K562 (cell line): Measurements from ENCODE around the gene AGAP1. TPM values are rescaled to one million over a fixed set of nuclear protein-coding genes. Genes with fewer than 3 reads are reported as not detected.

Source experiments
- ATAC-seq: fragments of 200-7000 bp; cut with Tn5 transposase; 3 replicates; pipeline ENCODE4 v1.9.1; 2020; ENCODE audit warnings: moderate library complexity
- BruUV-seq: library from RNA; stranded (reverse); fragments of 400-500 nt; replicated peaks from 2 replicates; lab custom pipeline; 2021; lab: Mats Ljungman, UMichigan
- CTCF ChIA-PET: fragments of 300-600 bp; formaldehyde crosslinking; extraction: SDS; loops from one replicate; lab custom pipeline; 2021; ENCODE audit warnings: low intra/inter-chr PET ratio; lab: Yijun Ruan, JAX
- POLR2A ChIA-PET: fragments of 300-600, 350-650 bp; sonication (Branson Sonifier 250); formaldehyde crosslinking; extraction: SDS; loops from one replicate; lab custom pipeline; 2021; ENCODE audit warnings: antibody characterized with exemption, inconsistent platforms; lab: Yijun Ruan, JAX
- DNase-seq, 4 experiments: peaks; one replicate each; pipeline versions ENCODE4 v3.0.0 to v3.0.0-alpha.2; 2011 to 2018; ENCODE audit warnings: low spot score in 3 of 4, mixed read lengths in 3 of 4; ENCODE audit errors: extremely low read depth in 1 of 4
- FAIRE-seq: peaks from 2 replicates; lab custom pipeline; 2011; peaks lifted over from hg19 to GRCh38; lab: Jason Lieb, UNC
- H2AFZ ChIP-seq: 2 replicates; pipeline ENCODE4 v1.6.0; 2011; ENCODE audit warnings: low read depth, low read length, control low read depth, inconsistent platforms
- H3K27ac ChIP-seq: fragments of 200-600 bp; 3 replicates; pipeline ENCODE4 v1.8.0; 2011; ENCODE audit warnings: low read depth, mild to moderate bottlenecking, control low read depth, inconsistent platforms, low read length, moderate library complexity, mixed read lengths; ENCODE audit errors: extremely low read depth
- H3K27me3 ChIP-seq, 2 experiments: fragments of 300-600 bp in 1 of 2; 2 replicates in 1 of 2; 3 replicates in 1 of 2; pipeline versions ENCODE4 v1.6.0 to v1.8.0; 2011; ENCODE audit warnings: inconsistent platforms in 2 of 2, low read length in 2 of 2, mild to moderate bottlenecking in 1 of 2, mixed read lengths in 1 of 2, moderate library complexity in 1 of 2; ENCODE audit not compliant: control insufficient read depth in 2 of 2, insufficient read depth in 2 of 2
- H3K36me3 ChIP-seq: fragments of 300-600 bp; 3 replicates; pipeline ENCODE4 v1.8.0; 2011; ENCODE audit warnings: mild to moderate bottlenecking, low read length, inconsistent platforms; ENCODE audit not compliant: control insufficient read depth, insufficient read depth
- H3K4me1 ChIP-seq, 2 experiments: fragments of 200-600 bp in 1 of 2; replicated peaks in 1 of 2; 2 replicates in 1 of 2; 3 replicates in 1 of 2; pipeline versions ENCODE4 v1.5.1 to v1.8.0; 2011; ENCODE audit warnings: inconsistent platforms in 2 of 2, low read length in 2 of 2, mild to moderate bottlenecking in 1 of 2, mixed read lengths in 1 of 2, moderate library complexity in 1 of 2; ENCODE audit not compliant: control insufficient read depth in 2 of 2, insufficient read depth in 2 of 2
- H3K4me2 ChIP-seq: 2 replicates; pipeline ENCODE4 v1.6.1; 2011; ENCODE audit warnings: low read length, control low read depth, inconsistent platforms, mixed read lengths; ENCODE audit not compliant: insufficient read depth
- H3K4me3 ChIP-seq: fragments of 200-600 bp; sonication (generic), shearing (Covaris generic); 2 replicates; pipeline ENCODE4 v1.5.1; 2016; ENCODE audit warnings: control low read depth, inconsistent platforms
- H3K79me2 ChIP-seq: fragments of 200-600 bp; 3 replicates; pipeline ENCODE4 v1.8.0; 2011; ENCODE audit warnings: low read length, inconsistent platforms; ENCODE audit not compliant: control insufficient read depth, insufficient read depth
- H3K9ac ChIP-seq, 2 experiments: 2 replicates each; pipeline versions ENCODE4 v1.6.0 to v1.6.1; 2011; ENCODE audit warnings: low read depth in 2 of 2, low read length in 2 of 2, control low read depth in 1 of 2, inconsistent platforms in 1 of 2, mild to moderate bottlenecking in 1 of 2, mixed read lengths in 1 of 2; ENCODE audit not compliant: insufficient read depth in 1 of 2
- H3K9me1 ChIP-seq: one replicate; pipeline ENCODE4 v1.6.0; 2011; ENCODE audit warnings: inconsistent platforms, mild to moderate bottlenecking, low read length, moderate library complexity; ENCODE audit not compliant: control insufficient read depth, insufficient read depth
- H3K9me3 ChIP-seq: replicated peaks from 2 replicates; pipeline ENCODE4 v1.5.1; 2011; ENCODE audit warnings: low read depth, low read length, inconsistent platforms; ENCODE audit not compliant: control insufficient read depth, insufficient read depth
- H4K20me1 ChIP-seq: replicated peaks from 2 replicates; pipeline ENCODE4 v1.6.1; 2011; ENCODE audit warnings: low read length, inconsistent platforms, mixed read lengths; ENCODE audit not compliant: control insufficient read depth, insufficient read depth
- KLF10 ChIP-seq: fragments of 250-450 bp; sonication (Bioruptor Pico); IDR thresholded peaks from 2 replicates; pipeline ENCODE4 v1.6.1; 2021; ENCODE audit warnings: matching md5 sums
- MITF ChIP-seq: IDR thresholded peaks from 2 replicates; pipeline ENCODE4 v1.6.1; 2014; ENCODE audit warnings: antibody characterized with exemption
- RB1 ChIP-seq: fragments of 450-650 bp; IDR thresholded peaks from 2 replicates; pipeline ENCODE4 v1.6.1; 2017; ENCODE audit warnings: low read depth, mild to moderate bottlenecking
- ZBTB11 ChIP-seq, 3 experiments: fragments of 200-800 bp in 1 of 3; fragments of 250-450 bp in 1 of 3; fragments of 450-650 bp in 1 of 3; sonication (Bioruptor Pico) in 1 of 3; sonication (Bioruptor generic) in 1 of 3; formaldehyde crosslinking in 1 of 3; IDR thresholded peaks; 2 replicates each; pipeline versions ENCODE4 v1.6.1 to v1.8.0; 2016 to 2022; ENCODE audit warnings: mild to moderate bottlenecking in 2 of 3, missing genetic modification characterization in 2 of 3, missing compliant biosample characterization in 1 of 3, moderate library complexity in 1 of 3
- WGBS: fragments of 100-300 bp; shearing (Covaris generic); methylation state at CpG from one replicate; pipeline ENCODE4 v1.1.6; 2016; ENCODE audit warnings: low coverage, mixed read lengths; ENCODE audit not compliant: insufficient coverage; ENCODE audit errors: missing lambda C conversion rate; 5-methylcytosine and 5-hydroxymethylcytosine counted together
- in situ Hi-C: fragments of 300-500 bp; cut with MboI; formaldehyde crosslinking; loops from 4 replicates; pipeline ENCODE4 v1.15.0; 2018; ENCODE audit warnings: inconsistent platforms, mixed read lengths
- intact Hi-C: fragments of 100-400 bp; cut with micrococcal nuclease; formaldehyde crosslinking; loops from 2 replicates; pipeline ENCODE4 v1.14.2; 2022
- polyA plus RNA-seq, 8 experiments: library from polyadenylated mRNA; depleted of rRNA in 4 of 8; stranded (reverse) in 5 of 8; unstranded in 3 of 8; fragments of >200 nt; fragmentation: Nextera tagmentation in 2 of 8; fragmentation: Illumina TruSeq in 1 of 8; extraction: Ambion mirVana in 2 of 8; extraction: Trizol in 1 of 8; gene quantifications; 2 replicates each; pipeline versions ENCODE4 v1.2.1 to v1.2.3, GENCODE V29; 2011 to 2014; ENCODE audit warnings: inconsistent platforms in 1 of 8, missing spikeins in 1 of 8
- total RNA-seq, 7 experiments: library from RNA; depleted of rRNA in 6 of 7; stranded (reverse); fragments of >200 nt in 6 of 7; fragmentation: Illumina TruSeq in 2 of 7; extraction: Trizol in 2 of 7; gene quantifications; 2 replicates each; pipeline versions ENCODE4 v1.2.1 to v1.2.3, GENCODE V29; 2011 to 2021; ENCODE audit warnings: low replicate concordance in 1 of 7

AGAP1 gene
- total and polyA plus RNA-seq, 9 of the 15 experiments (the other 6 are each of a cell fraction or from before 2014, with no cell fraction given): 1.3 to 24.0 (median 10.6) TPM

GRCh38 chr2:236025892-236026291 lies 532.0 kb downstream of the AGAP1 start:
- Histone ChIP-seq H3K9ac (no peak overlapping the region; a peak in 1 of 4 replicates), H3K4me2 (no peak overlapping the region), H3K27me3 (no peaks in the 10 kb centered on the region), H3K9me3 (no peaks in the 10 kb centered on the region), H3K4me1 (no peaks in the 10 kb centered on the region), H3K79me2 (no peaks in the 10 kb centered on the region), H2AFZ (no peak overlapping the region), H3K27ac (no peak overlapping the region), H3K9me1 (no peaks in the 10 kb centered on the region), H3K4me3 (no peak overlapping the region), H4K20me1 (no peaks in the 10 kb centered on the region), H3K36me3 (no peaks in the 10 kb centered on the region)
- ATAC-seq (no peak), FAIRE-seq (no peak), DNase-seq (no peak)
- 100% methylated on average over 1 of the region's 3 CpGs for WGBS
- no TSS peak for BruUV-seq
- no peak for TF ChIP-seq MITF
- TF ChIP-seq KLF10 (CRISPR knock-in tag): no peak
- no peak for TF ChIP-seq RB1
- no peak for TF ChIP-seq ZBTB11 (CRISPR knock-in tag; IDR thresholded peaks at IDR 0.05)
- intact Hi-C loops: no loop called here
- in situ Hi-C loops: no loop called here
- ChIA-PET POLR2A (no interaction called here), CTCF (no interaction called here)
